Measurements from ENCODE around the gene PFAS. TPM values are rescaled to one million over a fixed set of nuclear protein-coding genes. Genes with fewer than 3 reads are reported as not detected.
A peak's percentile ranks its signal among the peaks of the same experiment; 100 is the strongest.

PFAS gene
- total RNA-seq, 1 donor from 2014 or later = 121 TPM

DNA sequence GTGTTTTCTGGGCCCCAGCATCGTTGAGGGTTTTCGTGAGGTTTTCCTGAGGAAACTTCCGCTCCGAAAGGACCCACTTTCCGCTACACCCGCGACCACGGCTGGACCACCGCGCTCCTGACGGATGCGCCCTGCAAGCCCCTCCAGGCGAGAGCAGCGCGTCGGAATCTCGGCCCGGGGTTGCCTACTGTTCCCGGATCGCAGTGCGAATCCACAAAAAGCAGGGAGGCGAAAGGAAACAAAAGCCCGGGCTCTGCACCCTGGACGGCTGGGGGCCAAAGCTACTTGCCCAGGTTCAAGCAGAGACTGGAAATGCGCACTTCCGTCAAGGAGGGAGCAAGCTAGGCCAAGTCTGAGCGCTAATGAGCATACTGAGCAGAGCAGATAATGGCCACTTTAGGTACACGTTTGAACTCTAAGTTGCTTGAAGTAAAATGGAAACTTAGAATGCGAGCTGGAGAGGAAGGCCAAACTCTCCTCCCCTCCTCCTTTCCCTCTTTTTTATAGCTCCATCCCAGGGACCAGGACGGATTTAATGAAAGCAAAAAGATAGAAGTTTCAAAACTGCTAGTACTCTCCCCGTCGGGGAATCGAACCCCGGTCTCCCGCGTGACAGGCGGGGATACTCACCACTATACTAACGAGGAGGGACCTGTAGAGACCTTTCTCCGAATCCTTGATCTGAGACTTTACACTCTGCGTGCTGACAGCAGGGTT, 27.3 kb upstream of the PFAS start:
- peak overlapping the region; percentile 97 for H3K27ac Mint-ChIP-seq
- peaks cover 11% of the 10 kb centered on the region for H3K27me3 Mint-ChIP-seq
- ChIA-PET CTCF (interaction anchor here (1.1 to 2.6 kb wide), 12 partner anchors 11 to 162 kb away, joined by 4 to 21 read pairs (median 5); partner anchors contain the start of genes ALOXE3, CTC1, KRABD2 and PFAS), POLR2A (interaction anchor here (0.5 to 11.8 kb wide), 40 partner anchors 9 to 1975 kb away, joined by 3 to 413 read pairs (median 6); partner anchors contain the start of genes AURKB, BORCS6, CNTROB and CTC1)
- H3K36me3 Mint-ChIP-seq (ENCODE audit: low read depth) = peaks cover 36% of the 10 kb centered on the region
- intact Hi-C loops (cut with micrococcal nuclease) = loop anchor here (1.0 to 10.0 kb wide), 12 partner anchors 12 to 537 kb away; partner anchors contain the start of genes AURKB, CYB5D1, NAA38 and SLC25A35
- peaks cover 60% of the 10 kb centered on the region for H3K4me1 Mint-ChIP-seq
- H3K4me3 Mint-ChIP-seq = peak overlapping the region; percentile 97
- DNase-seq (peak; percentile 79), ATAC-seq (ENCODE audit: low read depth) (peak; percentile 55)
- no peak for TF ChIP-seq CTCF (IDR thresholded peaks at IDR 0.05)
- no peaks in the 10 kb centered on the region for H3K9me3 Mint-ChIP-seq

DNA sequence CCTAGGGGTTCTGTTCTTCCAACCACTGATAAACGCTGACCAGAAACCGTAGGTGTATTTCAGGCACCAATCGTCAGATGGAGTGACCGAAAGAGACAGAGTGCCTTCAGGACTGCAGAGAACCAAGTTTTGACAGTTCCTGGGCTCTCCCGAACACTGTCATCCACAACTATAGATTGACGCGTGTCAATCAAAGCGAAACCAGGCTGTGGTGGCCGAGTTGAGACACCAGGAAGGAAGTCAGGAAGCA, 26.8 kb upstream of the PFAS start:
- peaks cover 64% of the 10 kb centered on the region for H3K4me1 Mint-ChIP-seq
- no peak for TF ChIP-seq CTCF (IDR thresholded peaks at IDR 0.05)
- DNase-seq (no peak), ATAC-seq (ENCODE audit: low read depth) (peak; percentile 33)
- POLR2A ChIA-PET = interaction anchor here (0.5 to 11.8 kb wide), 40 partner anchors 13 to 536 kb away, joined by 3 to 413 read pairs (median 6); partner anchors contain the start of genes AURKB, BORCS6, CNTROB and CTC1
- peaks cover 11% of the 10 kb centered on the region for H3K27me3 Mint-ChIP-seq
- CTCF ChIA-PET = interaction anchor here (1.0 to 2.6 kb wide), 10 partner anchors 23 to 155 kb away, joined by 3 to 21 read pairs (median 6); partner anchors contain the start of genes ALOXE3, CTC1, KRABD2 and PFAS
- peak overlapping the region; percentile 97 for H3K27ac Mint-ChIP-seq
- intact Hi-C loops (cut with micrococcal nuclease) = loop anchor here (1.0 to 10.0 kb wide), 12 partner anchors 12 to 538 kb away; partner anchors contain the start of genes AURKB, CYB5D1, NAA38 and SLC25A35
- H3K36me3 Mint-ChIP-seq (ENCODE audit: low read depth) = peaks cover 41% of the 10 kb centered on the region
- H3K9me3 Mint-ChIP-seq = no peaks in the 10 kb centered on the region
- peak overlapping the region; percentile 97 for H3K4me3 Mint-ChIP-seq

GRCh38 chr17:8222630-8223355, 26.3 kb upstream of the PFAS start:
- TF ChIP-seq CTCF (IDR thresholded peaks at IDR 0.05) = no peak
- ChIA-PET CTCF (interaction anchor here (0.9 to 2.6 kb wide), 10 partner anchors 24 to 154 kb away, joined by 3 to 21 read pairs (median 5); partner anchors contain the start of genes ALOXE3, CTC1, KRABD2 and PFAS), POLR2A (interaction anchor here (0.5 to 11.8 kb wide), 34 partner anchors 8 to 1102 kb away, joined by 3 to 413 read pairs (median 6); partner anchors contain the start of genes AURKB, BORCS6, CNTROB and CTC1)
- Mint-ChIP-seq H3K4me3 (peak overlapping the region; percentile 97), H3K9me3 (no peaks in the 10 kb centered on the region), H3K27me3 (peaks cover 11% of the 10 kb centered on the region), H3K36me3 (ENCODE audit: low read depth) (peaks cover 45% of the 10 kb centered on the region), H3K27ac (peak overlapping the region; percentile 97), H3K4me1 (peaks cover 68% of the 10 kb centered on the region)
- ATAC-seq (ENCODE audit: low read depth) (peak; percentile 51), DNase-seq (peak; percentile 80)
- intact Hi-C loops (cut with micrococcal nuclease) = loop anchor here (1.0 to 10.0 kb wide), 15 partner anchors 12 to 538 kb away; partner anchors contain the start of genes AURKB, CYB5D1, NAA38 and RANGRF

DNA sequence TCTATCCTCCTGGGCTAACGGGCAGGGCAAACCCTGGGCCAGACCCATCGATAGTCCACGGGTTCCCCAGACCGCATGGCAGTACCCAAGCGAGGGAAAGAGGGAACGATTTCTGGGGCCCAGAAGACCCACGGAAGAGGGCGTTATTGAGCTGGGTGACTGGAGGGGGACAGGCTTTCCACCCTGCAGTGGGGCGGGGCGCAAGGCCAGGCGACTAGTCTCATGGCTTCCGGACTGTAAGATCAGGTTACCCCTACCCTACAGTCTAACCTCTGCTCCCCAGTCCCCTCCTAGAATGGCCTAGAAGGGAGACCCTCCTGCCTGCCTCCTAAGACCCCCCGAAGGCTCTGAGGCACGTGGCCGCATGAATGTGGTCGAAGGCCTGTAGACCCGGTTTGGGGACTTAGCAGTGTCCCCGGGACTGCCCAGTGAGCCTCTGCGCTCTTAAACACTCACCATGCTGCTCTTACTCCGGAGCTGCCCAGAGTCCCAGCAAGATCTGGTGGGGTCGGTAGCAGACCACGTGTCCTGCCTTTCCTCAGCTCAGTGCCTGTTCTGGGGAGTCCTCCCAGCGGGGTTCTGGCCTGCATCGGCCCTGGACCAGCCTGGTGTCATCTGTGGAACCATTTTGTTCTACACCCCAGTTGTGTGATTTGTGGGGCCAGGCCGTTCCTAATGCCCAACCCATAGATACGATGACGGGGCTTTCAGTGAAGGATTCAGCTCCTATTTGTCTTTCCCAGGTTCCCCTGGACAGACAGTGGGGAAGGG, 25.5 kb upstream of the PFAS start:
- peaks cover 11% of the 10 kb centered on the region for H3K27me3 Mint-ChIP-seq
- H3K36me3 Mint-ChIP-seq (ENCODE audit: low read depth) = peaks cover 51% of the 10 kb centered on the region
- H3K4me1 Mint-ChIP-seq = peaks cover 65% of the 10 kb centered on the region
- no peak for TF ChIP-seq CTCF (IDR thresholded peaks at IDR 0.05)
- H3K4me3 Mint-ChIP-seq = peak overlapping the region; percentile 97
- no peaks in the 10 kb centered on the region for H3K9me3 Mint-ChIP-seq
- ChIA-PET POLR2A (interaction anchor here (0.5 to 11.8 kb wide), 27 partner anchors 9 to 639 kb away, joined by 3 to 413 read pairs (median 8); partner anchors contain the start of genes AURKB, BORCS6, CTC1 and KRABD2), CTCF (interaction anchor here (0.9 to 1.9 kb wide), 7 partner anchors 24 to 150 kb away, joined by 3 to 9 read pairs (median 5); partner anchors contain the start of genes CTC1 and SLC25A35)
- intact Hi-C loops (cut with micrococcal nuclease) = loop anchor here (1.0 to 10.0 kb wide), 6 partner anchors 65 to 539 kb away; partner anchors contain the start of genes CYB5D1, NAA38, RANGRF and RPL26
- peak overlapping the region; percentile 97 for H3K27ac Mint-ChIP-seq
- ATAC-seq (ENCODE audit: low read depth) = peak; percentile 15
- DNase-seq = peak; percentile 54
